Panc1 (cell line): ENCODE data around the gene SMCO3. TPM values are rescaled to one million over a fixed set of nuclear protein-coding genes. Genes with fewer than 3 reads are reported as not detected.

Experiments used
- ATAC-seq: fragments of 200-7000 bp; cut with Tn5 transposase; 2 replicates; pipeline ENCODE4 v1.9.1; 2020; ENCODE audit warnings: mild to moderate bottlenecking, moderate library complexity
- BruUV-seq: library from RNA; stranded (reverse); fragments of 400-500 nt; replicated peaks from 2 replicates; lab custom pipeline; 2021; lab: Mats Ljungman, UMichigan
- CTCF ChIA-PET: fragments of 300-600 bp; sonication (Branson Sonifier 250); formaldehyde crosslinking; loops from one replicate; lab custom pipeline; 2022; ENCODE audit warnings: antibody characterized with exemption; lab: Charles Lee
- POLR2A ChIA-PET: fragments of 300-600 bp; sonication (Branson Sonifier 250); formaldehyde crosslinking; loops from one replicate; lab custom pipeline; 2022; ENCODE audit warnings: antibody characterized with exemption; lab: Charles Lee
- DNase-seq: peaks from one replicate; pipeline ENCODE4 v3.0.0-alpha.2; 2010; ENCODE audit warnings: low read depth, low spot score
- H3K27ac ChIP-seq: 2 replicates; pipeline ENCODE4 v1.5.1; 2011; ENCODE audit warnings: mild to moderate bottlenecking, low read length, inconsistent platforms
- H3K27me3 ChIP-seq: fragments of 200-500 bp; sonication (Bioruptor generic); 2 replicates; pipeline ENCODE4 v1.6.0; 2014; ENCODE audit warnings: low read length, inconsistent platforms; ENCODE audit not compliant: control insufficient read depth, insufficient read depth
- H3K36me3 ChIP-seq: fragments of 200-500 bp; sonication (Bioruptor generic); 2 replicates; pipeline ENCODE4 v1.5.1; 2014; ENCODE audit warnings: inconsistent platforms, mild to moderate bottlenecking, low read length, moderate library complexity; ENCODE audit not compliant: control insufficient read depth, insufficient read depth
- H3K4me1 ChIP-seq: 2 replicates; pipeline ENCODE4 v1.5.1; 2011; ENCODE audit warnings: inconsistent platforms, mild to moderate bottlenecking, low read length, moderate library complexity; ENCODE audit not compliant: control insufficient read depth, insufficient read depth
- H3K4me3 ChIP-seq, 2 experiments: 2 replicates each; pipeline ENCODE4 v1.5.1; 2011 to 2012; ENCODE audit warnings: low read depth in 2 of 2, low read length in 2 of 2, mild to moderate bottlenecking in 2 of 2, inconsistent platforms in 1 of 2, moderate library complexity in 1 of 2
- H3K9me3 ChIP-seq: fragments of 200-500 bp; sonication (Bioruptor generic); 2 replicates; pipeline ENCODE4 v1.5.1; 2014; ENCODE audit warnings: low read depth, mild to moderate bottlenecking, inconsistent platforms, low read length, moderate library complexity; ENCODE audit not compliant: control insufficient read depth, insufficient read depth
- CTCF ChIP-seq: fragments of 450-650 bp; IDR thresholded peaks from 2 replicates; pipeline ENCODE4 v1.5.1; 2017; ENCODE audit warnings: mild to moderate bottlenecking
- POLR2AphosphoS5 ChIP-seq: IDR thresholded peaks from 2 replicates; pipeline ENCODE4 v1.6.1; 2012; ENCODE audit warnings: mild to moderate bottlenecking, low read depth, low read length, moderate library complexity
- REST ChIP-seq, 2 experiments: IDR thresholded peaks; 2 replicates each; pipeline ENCODE4 v1.6.1; 2011 to 2012; ENCODE audit warnings: low read depth in 2 of 2, control low read depth in 1 of 2, low read length in 1 of 2, mild to moderate bottlenecking in 1 of 2, moderate library complexity in 1 of 2; ENCODE audit not compliant: insufficient read depth in 1 of 2
- SIN3A ChIP-seq: IDR thresholded peaks from 2 replicates; pipeline ENCODE4 v1.6.1; 2012; ENCODE audit warnings: low read depth, mild to moderate bottlenecking, low read length, moderate library complexity, borderline replicate concordance; ENCODE audit not compliant: insufficient read depth
- TCF7L2 ChIP-seq: IDR thresholded peaks from 2 replicates; pipeline ENCODE4 v1.6.1; 2011; ENCODE audit warnings: mild to moderate bottlenecking, low read depth, low read length, inconsistent platforms
- in situ Hi-C: cut with HindIII; loops from 2 replicates; pipeline ENCODE4 v1.10.0; 2016; ENCODE audit warnings: low sequenced_read_pairs, low pct_unique_long_range_greater_than_20kb
- intact Hi-C: fragments of 100-400 bp; cut with micrococcal nuclease; formaldehyde crosslinking; loops from one replicate; pipeline ENCODE4 v1.10.0; 2022; ENCODE audit not compliant: unreplicated experiment
- total RNA-seq: library from RNA; stranded (reverse); gene quantifications from one replicate; pipeline ENCODE4 v1.2.1, GENCODE V29; 2021; ENCODE audit not compliant: unreplicated experiment

SMCO3 gene
- total RNA-seq, 1 experiment from 2014 or later: not detected

DNA sequence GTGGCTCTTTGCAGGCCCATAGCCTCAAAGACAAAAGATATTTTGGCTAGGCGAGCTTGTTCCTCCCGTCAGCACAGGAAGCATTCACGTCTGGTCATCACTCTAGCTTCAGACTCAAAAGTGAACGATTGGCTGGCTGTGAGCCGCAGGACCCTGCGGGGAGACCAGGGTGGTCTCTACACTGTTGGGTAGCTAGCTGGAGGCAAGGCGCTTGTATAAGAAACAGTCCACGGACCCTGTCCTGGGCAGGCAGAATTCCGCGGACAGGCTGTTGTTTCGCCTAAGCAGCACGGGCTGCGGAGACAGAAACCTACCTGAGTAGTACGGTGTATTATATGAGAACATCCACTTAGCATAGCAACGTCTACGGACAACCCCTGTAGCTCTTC lies 40.3 kb downstream of the SMCO3 start:
- intact Hi-C loops: no loop called here
- no TSS peak for BruUV-seq
- Histone ChIP-seq H3K27ac (peak overlapping the region; percentile 93), H3K36me3 (no peaks in the 10 kb centered on the region; the same call in none of the 2 replicates), H3K4me3 (peak overlapping the region; percentile 86 to 88), H3K4me1 (peaks cover 12% of the 10 kb centered on the region), H3K27me3 (no peaks in the 10 kb centered on the region), H3K9me3 (no peaks in the 10 kb centered on the region)
- TF ChIP-seq TCF7L2 (no peak), CTCF (no peak), REST (IDR thresholded peaks at IDR 0.05; ENCODE audit: insufficient read depth in 1 of 2, low read depth in 2 of 2, low read length in 1 of 2) (no peak), SIN3A (no peak), POLR2AphosphoS5 (no peak)
- DNase-seq: no peak
- ChIA-PET POLR2A (no interaction called here), CTCF (no interaction called here)
- in situ Hi-C loops: no loop called here
- peak; percentile 42 for ATAC-seq

GRCh38 chr12:14772946-14773345 lies 41.0 kb downstream of the SMCO3 start:
- H3K36me3 ChIP-seq: no peaks in the 10 kb centered on the region; the same call in none of the 2 replicates
- peak overlapping the region; percentile 93 for H3K27ac ChIP-seq
- POLR2A ChIA-PET: interaction anchor here (0.6 to 0.9 kb wide), 2 partner anchors 30 to 127 kb away, joined by 3 to 4 read pairs; no protein-coding TSS in a partner anchor
- H3K4me1 ChIP-seq: peaks cover 12% of the 10 kb centered on the region
- ATAC-seq: no peak
- intact Hi-C loops: no loop called here
- TF ChIP-seq CTCF: no peak
- DNase-seq: no peak
- in situ Hi-C loops: no loop called here
- no peaks in the 10 kb centered on the region for H3K27me3 ChIP-seq
- BruUV-seq: no TSS peak
- H3K4me3 ChIP-seq: peak overlapping the region; percentile 86 to 88
- CTCF ChIA-PET: no interaction called here
- no peaks in the 10 kb centered on the region for H3K9me3 ChIP-seq
